ENCODE measurements around the gene TFEB.

DNA sequence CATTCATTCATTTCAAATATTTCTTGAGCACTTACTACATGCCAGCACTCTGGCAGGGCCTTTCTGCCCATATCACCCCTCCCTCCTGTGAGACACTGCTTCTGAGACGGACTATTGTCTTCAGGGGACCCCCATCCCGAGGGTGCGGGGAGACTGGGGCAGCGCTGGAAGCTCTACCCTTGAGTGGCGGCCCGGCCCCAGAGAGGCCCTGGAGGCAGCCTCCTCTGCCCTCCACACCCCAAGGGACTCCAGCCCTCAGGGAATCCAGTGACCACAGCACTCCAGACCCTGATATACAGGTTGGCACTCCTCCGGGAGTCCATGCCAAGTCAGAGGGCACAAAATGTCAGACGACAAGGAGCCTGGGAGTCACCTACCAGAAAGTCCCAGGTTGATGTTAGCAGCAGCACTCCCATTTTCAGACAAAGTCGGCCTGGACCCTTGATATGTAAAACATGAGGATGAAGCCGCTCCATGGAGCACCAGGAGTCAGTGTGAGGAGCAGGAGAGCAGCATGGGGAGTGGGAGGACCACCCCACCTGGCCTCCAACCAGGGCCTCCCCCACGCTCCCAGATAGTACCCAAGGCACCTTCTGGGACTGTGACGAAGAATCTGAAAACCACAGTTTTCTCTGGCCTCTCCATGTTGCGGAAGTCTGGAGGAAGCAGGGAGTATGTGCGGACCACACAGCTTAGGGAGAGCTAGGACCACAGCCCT, 20.7 kb downstream of the TFEB start:
- TF ChIP-seq, protein P1, sequence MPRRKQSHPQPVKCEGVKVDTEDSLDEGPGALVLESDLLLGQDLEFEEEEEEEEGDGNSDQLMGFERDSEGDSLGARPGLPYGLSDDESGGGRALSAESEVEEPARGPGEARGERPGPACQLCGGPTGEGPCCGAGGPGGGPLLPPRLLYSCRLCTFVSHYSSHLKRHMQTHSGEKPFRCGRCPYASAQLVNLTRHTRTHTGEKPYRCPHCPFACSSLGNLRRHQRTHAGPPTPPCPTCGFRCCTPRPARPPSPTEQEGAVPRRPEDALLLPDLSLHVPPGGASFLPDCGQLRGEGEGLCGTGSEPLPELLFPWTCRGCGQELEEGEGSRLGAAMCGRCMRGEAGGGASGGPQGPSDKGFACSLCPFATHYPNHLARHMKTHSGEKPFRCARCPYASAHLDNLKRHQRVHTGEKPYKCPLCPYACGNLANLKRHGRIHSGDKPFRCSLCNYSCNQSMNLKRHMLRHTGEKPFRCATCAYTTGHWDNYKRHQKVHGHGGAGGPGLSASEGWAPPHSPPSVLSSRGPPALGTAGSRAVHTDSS (tag by site-specific recombination; IDR thresholded peaks at IDR 0.05), result no peak
- TF ChIP-seq, protein P2, sequence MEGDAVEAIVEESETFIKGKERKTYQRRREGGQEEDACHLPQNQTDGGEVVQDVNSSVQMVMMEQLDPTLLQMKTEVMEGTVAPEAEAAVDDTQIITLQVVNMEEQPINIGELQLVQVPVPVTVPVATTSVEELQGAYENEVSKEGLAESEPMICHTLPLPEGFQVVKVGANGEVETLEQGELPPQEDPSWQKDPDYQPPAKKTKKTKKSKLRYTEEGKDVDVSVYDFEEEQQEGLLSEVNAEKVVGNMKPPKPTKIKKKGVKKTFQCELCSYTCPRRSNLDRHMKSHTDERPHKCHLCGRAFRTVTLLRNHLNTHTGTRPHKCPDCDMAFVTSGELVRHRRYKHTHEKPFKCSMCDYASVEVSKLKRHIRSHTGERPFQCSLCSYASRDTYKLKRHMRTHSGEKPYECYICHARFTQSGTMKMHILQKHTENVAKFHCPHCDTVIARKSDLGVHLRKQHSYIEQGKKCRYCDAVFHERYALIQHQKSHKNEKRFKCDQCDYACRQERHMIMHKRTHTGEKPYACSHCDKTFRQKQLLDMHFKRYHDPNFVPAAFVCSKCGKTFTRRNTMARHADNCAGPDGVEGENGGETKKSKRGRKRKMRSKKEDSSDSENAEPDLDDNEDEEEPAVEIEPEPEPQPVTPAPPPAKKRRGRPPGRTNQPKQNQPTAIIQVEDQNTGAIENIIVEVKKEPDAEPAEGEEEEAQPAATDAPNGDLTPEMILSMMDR (tag by site-specific recombination; IDR thresholded peaks at IDR 0.05), result no peak
- no peak for TF ChIP-seq MZF1 (tag by site-specific recombination; IDR thresholded peaks at IDR 0.05; ENCODE audit: borderline replicate concordance)
